GM19025 (cell line): Measurements from ENCODE around the gene PCGF1.

Experiments
- ATAC-seq: cut with Tn5 transposase; IDR thresholded peaks from one replicate; pipeline ENCODE4 v1.9.1; 2021; ENCODE audit warnings: mild to moderate bottlenecking, low read depth, moderate library complexity; ENCODE audit not compliant: unreplicated experiment

The PCGF1 gene

DNA sequence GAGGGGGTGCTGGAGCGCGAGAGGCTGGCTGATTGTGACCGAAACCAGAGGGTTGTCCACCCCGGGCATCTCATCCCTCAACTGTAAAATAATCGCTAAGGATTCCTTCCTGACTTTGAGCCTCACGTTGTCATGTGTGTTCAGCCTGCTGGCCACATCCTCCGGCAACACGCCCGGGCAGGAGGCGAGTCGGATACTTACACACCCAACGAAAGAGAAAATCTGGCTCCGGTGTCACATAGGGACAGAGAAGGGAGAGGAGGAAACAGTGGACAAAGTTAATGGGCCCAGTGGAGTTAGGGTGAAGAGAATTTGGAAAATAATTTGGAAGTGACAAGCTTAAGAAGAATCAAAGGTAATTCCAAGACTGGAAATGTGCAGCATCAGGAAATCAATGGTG is 9.2 kb upstream of the PCGF1 start:
- ATAC-seq: no peak

DNA sequence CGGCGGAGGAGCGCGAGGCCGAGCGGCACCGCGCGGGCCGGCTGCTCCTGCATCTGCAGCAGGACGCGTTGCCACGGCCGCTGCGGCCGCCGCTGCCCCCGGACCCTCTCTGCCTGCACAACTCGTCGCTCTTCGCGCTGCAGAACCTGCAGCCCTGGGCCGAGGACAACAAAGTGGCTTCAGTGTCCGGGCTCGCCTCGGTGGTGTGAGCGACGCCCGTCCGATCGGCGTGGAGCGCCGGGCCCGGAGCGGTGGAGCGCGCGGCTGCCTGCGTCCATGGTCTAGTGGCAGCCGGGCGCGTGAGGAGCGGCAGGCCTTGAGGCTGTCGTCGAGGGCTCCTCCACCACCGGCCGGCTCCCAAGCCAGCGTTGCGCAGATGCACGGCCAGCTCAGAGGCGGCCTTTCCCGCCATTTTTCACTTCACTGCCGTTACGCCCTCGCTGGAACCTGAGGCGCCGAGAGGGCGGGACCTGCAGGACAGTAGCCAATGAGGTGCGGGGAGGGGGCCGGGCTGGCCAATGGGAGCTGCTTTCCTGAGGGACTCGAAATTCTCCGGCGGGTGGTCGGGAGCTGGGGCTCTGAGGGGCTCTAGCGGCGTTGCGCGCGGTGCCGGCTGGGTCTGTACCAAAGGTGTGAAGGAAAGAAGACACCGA is 8.6 kb upstream of the PCGF1 start:
- peak; percentile 75 for ATAC-seq

DNA sequence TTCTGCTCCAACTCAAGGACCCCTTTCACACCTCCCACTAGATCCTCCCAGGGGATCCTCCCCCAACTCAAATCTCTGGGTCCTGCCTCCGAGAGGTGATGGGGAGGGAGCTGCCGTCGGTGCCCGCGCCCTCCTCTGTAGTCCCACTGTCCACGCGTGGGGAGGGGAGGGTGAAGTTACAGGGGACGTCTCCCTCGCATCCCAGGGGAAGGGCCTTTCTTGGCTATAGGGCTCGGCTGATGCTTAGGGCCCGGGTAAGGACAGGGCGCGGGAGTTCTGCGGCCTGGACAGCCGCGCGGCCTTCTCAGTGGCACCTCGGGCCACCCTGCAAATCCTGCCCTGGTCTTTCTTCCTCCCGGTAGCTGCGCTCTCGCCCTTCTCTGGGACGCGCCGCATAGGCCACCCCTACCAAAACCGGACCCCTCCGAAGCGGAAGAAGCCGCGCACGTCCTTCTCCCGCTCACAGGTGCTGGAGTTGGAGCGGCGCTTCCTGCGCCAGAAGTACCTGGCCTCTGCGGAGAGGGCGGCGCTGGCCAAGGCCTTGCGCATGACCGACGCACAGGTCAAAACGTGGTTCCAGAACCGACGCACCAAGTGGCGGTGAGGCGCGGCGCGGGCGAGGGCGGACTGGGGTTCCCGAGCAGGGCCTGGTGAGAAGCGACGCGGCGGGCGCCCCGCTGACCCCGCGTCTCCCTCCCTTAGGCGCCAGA is 7.9 kb upstream of the PCGF1 start:
- ATAC-seq: peak; percentile 13

DNA sequence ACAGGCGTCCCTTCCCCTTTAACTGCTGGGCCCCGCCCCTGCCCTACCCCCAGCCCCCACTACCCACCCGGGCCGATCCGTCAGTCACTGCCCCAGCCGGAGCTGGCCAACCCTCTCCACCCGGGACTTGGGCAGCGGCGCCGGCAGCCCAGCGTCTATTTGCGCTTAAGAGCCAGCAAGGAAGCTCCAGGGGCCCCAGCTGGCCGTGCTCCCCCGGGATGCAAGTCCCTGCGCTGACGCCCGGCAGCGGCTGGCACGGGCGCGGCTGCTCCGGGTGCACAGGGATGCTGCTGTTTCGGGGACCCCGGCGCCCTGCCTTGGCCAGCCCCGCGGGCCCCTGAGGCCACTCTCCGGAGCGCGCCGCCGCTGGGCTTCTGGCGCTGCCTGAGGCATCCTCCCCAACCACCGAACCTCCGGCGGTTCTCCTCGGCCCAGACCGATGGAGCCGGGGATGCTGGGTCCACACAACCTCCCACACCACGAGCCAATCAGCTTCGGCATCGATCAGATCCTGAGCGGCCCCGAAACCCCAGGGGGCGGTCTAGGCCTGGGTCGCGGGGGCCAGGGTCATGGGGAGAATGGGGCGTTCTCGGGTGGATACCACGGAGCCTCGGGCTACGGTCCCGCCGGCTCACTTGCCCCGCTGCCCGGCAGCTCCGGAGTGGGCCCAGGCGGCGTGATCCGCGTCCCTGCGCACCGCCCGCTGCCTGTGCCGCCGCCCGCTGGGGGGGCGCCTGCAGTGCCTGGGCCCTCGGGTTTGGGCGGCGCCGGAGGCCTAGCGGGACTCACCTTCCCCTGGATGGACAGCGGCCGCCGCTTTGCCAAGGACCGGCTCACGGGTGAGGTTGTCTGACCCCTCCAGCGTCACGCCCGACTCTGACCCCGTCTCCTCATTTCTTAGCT is 7.1 kb upstream of the PCGF1 start, which contains the start of gene TLX2:
Gene TLX2 (plus strand): TSS at position 83 of the 903 bp plus-strand sequence. CDS start 357 bp downstream, at position 440.
- ATAC-seq: no peak

DNA sequence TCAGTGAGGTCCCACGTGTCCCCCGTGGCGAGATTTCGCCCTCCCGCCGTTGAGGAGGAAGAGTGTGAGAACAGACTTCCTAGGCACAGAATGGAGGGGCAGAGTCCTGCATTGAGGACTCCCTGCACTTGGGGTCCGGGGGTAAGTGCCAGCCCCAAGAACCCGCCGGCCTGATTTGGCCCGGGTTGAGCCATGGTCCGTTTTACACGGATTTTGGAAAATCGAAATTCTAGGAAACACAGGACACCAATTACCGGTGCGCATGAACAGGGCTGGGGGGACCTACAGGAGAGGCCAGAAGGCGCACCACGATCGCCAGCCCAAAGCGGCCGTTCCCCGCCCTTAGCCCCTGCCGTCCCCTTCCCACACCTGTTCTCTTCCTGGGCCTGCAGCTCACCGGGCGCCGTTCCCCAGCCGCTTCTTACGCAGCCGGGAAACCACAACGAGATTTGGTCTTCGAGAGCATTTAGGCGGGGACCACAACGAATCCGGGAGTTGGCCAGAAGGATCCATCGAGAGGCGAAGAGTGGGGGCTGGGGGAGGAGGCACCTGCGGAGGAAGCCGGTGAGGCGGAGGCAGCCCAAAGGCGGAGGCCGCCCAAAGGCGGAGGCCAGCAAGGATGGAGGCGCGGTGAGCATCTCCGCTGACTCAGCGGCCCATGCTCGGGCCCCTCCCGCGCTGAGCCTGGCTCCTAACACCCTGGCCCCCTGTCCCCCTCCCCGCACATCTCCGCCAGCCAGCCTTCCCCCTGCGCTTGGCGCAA is 6.3 kb upstream of the PCGF1 start:
- ATAC-seq: no peak

DNA sequence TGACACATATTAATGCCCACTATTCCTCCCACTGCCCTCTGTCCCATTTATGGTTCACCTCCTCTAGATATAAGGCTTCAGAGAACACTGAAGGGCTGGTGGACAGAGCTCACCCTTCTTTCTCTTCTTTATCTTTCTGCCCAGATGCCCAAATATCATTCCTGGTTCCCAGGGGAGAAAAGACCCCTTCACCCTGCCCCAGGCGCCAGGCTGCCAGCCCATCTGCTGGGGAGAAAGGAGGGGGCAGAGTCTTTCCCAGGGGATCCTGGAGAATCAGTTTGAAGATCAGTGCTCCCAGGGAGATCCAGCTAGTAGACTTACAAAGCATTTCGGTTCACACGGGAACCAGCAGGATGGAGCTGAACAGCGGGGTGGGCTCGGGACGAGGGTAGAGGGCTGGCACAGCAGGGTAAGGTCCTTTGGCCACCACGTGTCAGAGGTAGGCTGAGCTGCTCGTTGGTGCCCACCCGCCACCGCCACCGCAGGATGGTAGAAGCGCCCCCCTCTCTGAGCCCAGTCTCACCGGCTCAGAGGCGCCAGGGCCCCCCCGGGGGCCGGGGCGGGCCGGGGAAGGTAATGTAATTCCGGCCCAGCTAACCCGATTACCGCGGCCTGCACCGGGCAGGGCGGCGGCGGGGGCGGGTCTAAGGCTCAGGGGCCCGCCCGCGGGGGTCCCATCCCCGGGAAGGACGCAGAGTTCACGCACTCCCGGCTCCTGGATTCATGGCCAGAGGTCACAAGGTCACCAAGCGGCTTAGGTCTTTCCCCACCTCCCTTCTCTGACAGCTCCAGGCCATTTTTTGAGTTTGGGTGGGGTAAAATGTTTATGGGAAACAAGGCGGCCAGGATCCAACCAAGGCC is 5.5 kb upstream of the PCGF1 start:
- no peak for ATAC-seq

DNA sequence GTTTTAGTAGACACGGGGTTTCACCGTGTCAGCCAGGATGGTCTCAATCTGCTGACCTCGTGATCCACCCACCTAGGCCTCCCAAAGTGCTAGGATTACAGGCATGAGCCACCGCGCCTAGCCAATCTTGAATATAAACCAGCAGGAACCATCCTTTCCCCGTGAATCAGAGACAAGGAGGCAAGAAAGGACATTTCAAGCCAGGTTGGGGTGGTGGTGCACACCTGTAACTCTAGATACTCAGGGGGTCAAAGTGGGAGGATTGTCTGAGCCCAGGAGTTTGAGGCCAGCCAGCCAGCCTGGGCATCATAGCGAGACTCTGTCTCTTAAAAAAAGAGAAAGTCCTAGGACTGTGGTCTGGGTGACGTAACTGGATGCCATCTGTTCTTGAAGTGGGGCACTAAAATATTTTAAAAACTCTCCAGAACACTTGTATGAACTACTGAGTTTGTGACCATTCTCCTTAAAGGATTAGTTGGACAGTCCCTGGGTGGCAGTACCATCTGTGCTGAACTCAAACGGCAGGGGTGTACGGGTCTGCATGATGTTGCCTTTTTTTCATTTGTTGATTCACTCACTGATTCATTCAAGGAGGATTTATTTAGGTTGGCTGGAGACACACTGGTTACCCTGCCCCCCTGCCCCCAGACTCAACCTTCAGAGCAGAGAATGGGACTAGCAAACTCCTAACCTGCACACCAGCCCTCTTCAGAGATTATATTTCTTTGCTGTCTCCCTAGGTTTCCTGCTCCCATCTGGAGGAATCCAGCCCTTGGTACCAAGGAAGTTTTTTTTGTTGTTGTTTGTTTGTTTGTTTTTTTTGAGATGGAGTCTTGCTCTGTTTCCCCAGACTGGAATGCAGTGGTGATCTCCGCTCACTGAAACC is 3.9 kb upstream of the PCGF1 start:
- no peak for ATAC-seq

DNA sequence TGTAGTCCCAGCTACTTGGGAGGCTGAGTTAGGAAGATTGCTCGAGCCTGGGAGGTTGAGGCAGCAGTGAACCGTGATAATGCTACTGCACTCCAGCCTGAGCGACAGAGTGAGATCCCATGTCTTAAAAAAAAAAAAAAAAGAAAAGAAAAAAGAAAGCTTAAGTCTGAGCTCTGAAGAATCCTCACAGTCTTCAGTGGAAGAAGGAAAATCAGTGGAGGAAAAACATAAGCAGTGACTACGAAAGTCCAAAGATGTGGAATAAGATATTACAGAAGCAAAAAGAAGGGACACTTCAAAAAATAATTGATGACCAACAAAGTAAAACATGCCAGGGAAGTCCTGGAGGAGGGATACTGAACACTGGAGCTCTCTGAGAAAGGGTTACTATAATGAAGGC is 2.8 kb upstream of the PCGF1 start:
- no peak for ATAC-seq

DNA sequence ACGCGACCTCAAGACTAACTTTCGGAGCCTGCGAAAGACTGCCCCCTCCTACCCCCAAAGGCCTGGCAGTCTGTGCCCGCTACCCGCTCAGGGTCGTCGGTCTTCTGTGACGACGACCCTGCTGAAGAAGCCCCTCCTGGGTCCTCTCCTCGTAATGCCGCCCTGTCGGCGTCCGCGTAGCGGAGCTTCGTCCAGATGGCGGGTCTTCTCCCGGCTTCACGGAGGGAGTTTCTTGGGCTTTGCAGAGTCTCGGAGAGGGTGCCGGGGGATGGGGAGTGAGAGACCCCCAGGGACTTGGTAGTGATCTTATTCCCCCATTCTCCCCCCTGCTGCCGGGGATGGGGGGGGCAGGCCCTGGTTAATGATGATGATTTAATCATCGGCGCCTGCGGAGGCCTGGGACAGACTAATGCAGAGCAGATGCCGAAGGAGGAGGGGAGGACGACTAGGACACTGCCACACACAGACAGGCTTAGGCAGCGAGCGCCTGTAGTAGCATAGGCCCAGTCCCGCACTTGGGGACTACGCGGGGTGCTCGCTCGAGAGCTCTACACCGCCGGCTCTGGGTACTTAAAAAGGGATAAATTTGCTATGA is 528 bp upstream of the PCGF1 start:
- ATAC-seq: no peak

DNA sequence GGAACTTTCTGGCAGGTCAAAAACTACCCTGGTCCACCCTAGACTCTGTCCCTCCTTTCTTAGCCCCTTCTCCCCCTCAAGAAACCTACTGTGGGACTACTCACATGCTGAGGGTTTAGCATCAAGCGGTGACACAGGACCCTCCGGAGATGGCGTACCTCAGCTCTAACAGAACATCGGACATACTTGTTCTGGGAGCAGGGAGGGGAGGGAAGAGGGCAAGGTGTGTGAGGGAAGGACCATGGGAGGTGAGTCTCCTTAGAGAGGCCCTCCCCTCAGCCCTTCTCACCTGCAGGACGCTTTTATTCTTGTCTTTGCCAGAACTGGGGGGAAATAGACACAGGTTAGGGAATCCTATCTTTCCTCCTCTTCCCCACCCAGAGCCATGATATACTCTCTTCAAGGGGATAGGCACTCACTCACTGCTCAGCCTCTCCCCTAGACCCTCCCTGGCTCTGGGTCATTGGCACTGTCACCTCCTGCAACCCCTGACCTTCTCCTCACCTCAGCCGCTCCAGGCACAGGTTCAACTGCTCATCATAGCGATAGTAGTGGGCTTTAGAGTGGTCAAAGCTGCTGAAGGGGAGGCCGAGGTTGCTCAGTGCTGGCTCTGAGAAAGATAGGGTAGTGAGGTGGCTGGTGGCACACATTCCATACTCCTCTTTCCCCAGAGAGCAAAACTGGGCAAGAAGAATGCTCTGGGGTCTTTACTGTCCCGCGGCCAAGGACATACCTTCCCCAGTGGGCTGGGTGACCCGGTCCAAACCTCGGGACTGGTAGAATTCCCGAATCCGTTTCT is 1.8 kb downstream of the PCGF1 start:
- ATAC-seq: no peak

DNA sequence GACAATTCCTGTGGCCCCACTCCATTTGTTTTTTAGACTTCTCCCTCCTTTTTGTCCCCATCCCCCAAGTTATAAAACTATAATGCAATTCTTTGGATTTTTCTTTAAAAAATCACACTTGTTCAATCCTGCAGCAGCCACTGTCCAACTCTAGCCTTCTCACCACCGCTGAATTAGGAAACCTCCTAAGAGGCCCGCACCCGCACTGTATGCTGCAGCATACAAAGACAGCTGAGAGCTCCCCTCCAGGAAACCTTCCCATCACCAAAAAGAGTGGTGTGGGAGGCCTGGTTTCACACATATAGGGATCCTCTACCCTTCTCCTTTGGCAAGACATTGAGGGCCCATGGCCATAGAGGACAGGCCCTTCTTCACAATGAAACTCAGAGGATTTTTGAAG is 2.9 kb downstream of the PCGF1 start:
- no peak for ATAC-seq

DNA sequence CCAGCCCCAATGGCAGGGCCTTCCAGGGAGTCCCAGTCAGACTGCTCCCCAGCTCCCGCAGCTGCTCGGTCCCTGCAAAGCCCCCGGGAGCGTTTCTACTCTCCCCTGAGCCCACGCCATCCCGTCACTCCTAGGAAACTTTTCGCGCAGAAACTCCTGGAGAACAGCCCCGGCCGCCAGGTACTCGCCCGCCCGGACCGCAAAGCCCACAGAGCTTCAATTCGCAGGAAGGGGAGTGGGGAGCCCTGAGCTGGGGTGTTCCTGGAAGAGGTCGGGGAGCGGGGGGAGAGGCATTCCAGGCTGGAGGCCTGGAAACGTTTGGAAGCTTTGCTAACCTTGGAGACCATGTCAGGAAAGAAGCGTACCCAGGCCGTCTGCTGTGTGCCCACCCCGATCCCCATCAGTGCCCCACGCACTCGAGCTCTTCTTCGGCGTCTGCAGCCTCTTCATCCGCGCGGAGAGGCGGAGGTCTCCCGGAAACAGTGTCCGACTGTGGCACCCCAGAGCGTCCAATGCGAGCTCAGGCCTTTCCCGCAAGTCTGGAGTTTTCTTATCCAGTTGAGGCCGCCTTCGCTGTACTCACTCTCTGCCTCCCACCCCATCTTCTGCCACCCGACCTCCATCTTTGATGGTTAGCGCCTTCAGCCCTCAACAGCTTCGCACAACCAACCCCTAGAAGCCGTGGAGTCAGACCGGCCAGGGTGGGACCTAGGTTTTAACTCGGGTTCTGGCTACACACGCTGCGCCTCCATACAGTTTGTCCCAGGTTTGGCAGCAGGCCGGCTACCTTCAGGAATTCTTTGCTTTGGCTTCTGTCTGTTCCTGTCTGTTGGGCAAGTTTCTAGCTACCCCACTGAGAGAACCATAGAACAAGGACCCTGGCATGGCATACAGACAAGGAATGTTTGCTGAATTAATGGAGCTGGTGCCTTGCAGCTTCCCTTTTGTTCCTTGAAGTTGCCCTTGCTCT is 3.7 kb downstream of the PCGF1 start:
- ATAC-seq: no peak

DNA sequence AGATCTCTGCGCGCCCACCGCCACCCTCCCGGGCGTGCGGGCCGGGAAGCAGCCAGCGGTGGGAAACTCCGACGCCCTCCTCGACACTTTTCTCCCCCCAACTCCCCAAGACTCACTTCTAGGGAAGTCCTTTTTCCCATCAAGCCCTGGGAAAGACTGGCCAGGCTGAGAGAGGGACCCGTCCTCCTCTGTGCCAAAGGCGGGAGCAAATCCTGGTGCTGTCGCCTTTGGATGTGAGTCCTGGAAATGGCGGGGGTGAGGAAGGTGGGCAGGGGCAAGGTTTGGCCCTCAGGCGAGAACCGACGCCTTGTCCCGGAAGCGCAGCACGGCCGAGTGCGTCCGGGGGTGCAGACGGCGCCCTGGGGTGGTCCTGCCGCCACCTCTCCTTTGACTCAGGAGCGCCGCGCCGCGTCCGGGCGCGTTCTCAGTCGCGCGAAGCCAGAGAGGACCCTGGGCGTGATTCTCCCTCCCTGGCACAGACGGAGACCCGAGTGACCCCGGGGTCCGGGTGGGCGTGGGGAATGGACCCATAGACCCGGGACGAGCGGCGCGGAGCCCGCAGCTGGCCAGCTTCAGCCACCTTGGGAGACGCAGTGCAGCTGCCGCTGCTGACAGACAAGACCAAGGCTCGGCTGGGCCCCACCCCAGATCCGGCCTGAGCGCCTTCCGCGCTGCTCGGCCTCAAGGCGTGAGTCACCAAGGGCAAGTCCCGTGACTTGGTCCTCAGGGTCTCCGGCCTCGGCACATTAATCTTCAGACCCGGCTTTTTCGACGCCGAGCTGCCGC is 4.6 kb downstream of the PCGF1 start:
- peak; percentile 37 for ATAC-seq

DNA sequence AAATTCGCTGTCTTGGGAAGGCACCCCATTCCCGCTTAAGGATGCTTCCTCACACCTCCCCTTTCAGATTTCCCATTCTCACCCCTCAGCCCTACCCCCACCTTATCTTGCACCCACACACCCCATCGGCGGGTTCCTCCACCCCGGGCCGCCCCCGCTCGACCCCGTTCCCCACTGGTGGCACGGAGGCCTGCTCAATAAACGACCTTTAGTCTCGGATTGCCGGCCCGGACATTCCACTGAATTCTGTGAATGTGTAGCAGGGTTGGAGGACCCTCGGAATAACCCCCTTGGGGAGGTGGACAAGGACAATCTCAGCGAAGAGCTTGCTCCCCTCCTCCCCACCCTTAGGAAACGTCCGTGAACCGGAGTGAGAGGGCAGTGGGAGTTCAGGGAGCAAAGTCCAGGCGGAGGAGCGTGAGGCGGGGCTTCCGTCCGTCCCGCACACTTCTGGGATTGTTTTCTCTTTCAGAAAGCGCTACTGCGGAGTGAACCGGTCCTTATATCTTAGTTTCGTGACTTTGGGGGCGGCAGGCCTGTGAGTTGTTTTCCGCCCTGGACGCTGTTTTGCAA is 5.3 kb downstream of the PCGF1 start:
- ATAC-seq: no peak
